HEK293T (cell line): ENCODE results near the gene HSPA4.

ENCODE experiments used
- BHLHE40 ChIP-seq: fragments of 450-650 bp; IDR thresholded peaks from 2 replicates; pipeline ENCODE4 v1.6.1; 2016; ENCODE audit warnings: mild to moderate bottlenecking, moderate library complexity, borderline replicate concordance
- ELF4 ChIP-seq: fragments of 450-650 bp; IDR thresholded peaks from 2 replicates; pipeline ENCODE4 v1.6.1; 2017; ENCODE audit warnings: antibody characterized with exemption
- FOXA1 ChIP-seq: fragments of 450-650 bp; IDR thresholded peaks from 2 replicates; pipeline ENCODE4 v1.6.1; 2016; ENCODE audit warnings: mild to moderate bottlenecking
- FOXK2 ChIP-seq: fragments of 450-650 bp; IDR thresholded peaks from 2 replicates; pipeline ENCODE4 v1.6.1; 2016; ENCODE audit warnings: mild to moderate bottlenecking
- FOXM1 ChIP-seq: fragments of 450-650 bp; IDR thresholded peaks from 2 replicates; pipeline ENCODE4 v1.6.1; 2017; ENCODE audit warnings: mild to moderate bottlenecking, borderline replicate concordance
- HDGF ChIP-seq: fragments of 450-650 bp; IDR thresholded peaks from 2 replicates; pipeline ENCODE4 v1.6.1; 2017; ENCODE audit warnings: antibody characterized with exemption, borderline replicate concordance
- L3MBTL2 ChIP-seq: fragments of 450-650 bp; conservative IDR thresholded peaks from 2 replicates; pipeline ENCODE4 v1.6.1; 2016; ENCODE audit warnings: mild to moderate bottlenecking
- NFRKB ChIP-seq: fragments of 450-650 bp; IDR thresholded peaks from 2 replicates; pipeline ENCODE4 v1.6.1; 2016; ENCODE audit warnings: mild to moderate bottlenecking, moderate library complexity
- SP1 ChIP-seq: fragments of 450-650 bp; IDR thresholded peaks from 2 replicates; pipeline ENCODE4 v1.6.1; 2017
- SUZ12 ChIP-seq: fragments of 450-650 bp; IDR thresholded peaks from 2 replicates; pipeline ENCODE4 v1.6.1; 2016; ENCODE audit warnings: mild to moderate bottlenecking
- TARDBP ChIP-seq: fragments of 450-650 bp; IDR thresholded peaks from 2 replicates; pipeline ENCODE4 v1.6.1; 2016
- ZNF384 ChIP-seq: fragments of 450-650 bp; IDR thresholded peaks from 2 replicates; pipeline ENCODE4 v1.6.1; 2016

GRCh38 chr5:133109655-133110483 lies 58.1 kb downstream of the HSPA4 start:
- no peak for TF ChIP-seq SP1
- no peak for TF ChIP-seq SUZ12
- TF ChIP-seq FOXA1: no peak
- no peak for TF ChIP-seq FOXM1
- no peak for TF ChIP-seq BHLHE40
- TF ChIP-seq FOXK2: no peak
- no peak for TF ChIP-seq L3MBTL2
- no peak for TF ChIP-seq TARDBP
- TF ChIP-seq NFRKB: no peak
- no peak for TF ChIP-seq ELF4
- TF ChIP-seq ZNF384: no peak
- TF ChIP-seq HDGF: no peak
